Heart left ventricle (tissue), 16 donors: ENCODE results near the gene REELD1. TPM values are rescaled to one million over a fixed set of nuclear protein-coding genes. Genes with fewer than 3 reads are reported as not detected.

Experiments
- ATAC-seq, 4 donors: fragments of 200-7000 bp; cut with Tn5 transposase; one replicate each; pipeline ENCODE4 v1.9.1; 2020 to 2022; ENCODE audit warnings: moderate library complexity in 4 of 4, mild to moderate bottlenecking in 3 of 4, moderate number of reproducible peaks in 1 of 4
- DNase-seq, 5 donors: peaks; one replicate each; pipeline ENCODE4 v3.0.0-alpha.2; 2020
- H3K27ac ChIP-seq, 12 donors: fragments of 200-600 bp; sonication (generic) in 4 of 12; one replicate each; pipeline versions ENCODE4 v1.5.0 to v1.8.0; 2016 to 2022; ENCODE audit warnings: mild to moderate bottlenecking in 2 of 12
- H3K27me3 ChIP-seq, 9 donors: fragments of 200-600 bp; sonication (generic) in 2 of 9; one replicate each; pipeline versions ENCODE4 v1.5.1 to v1.8.0; 2016 to 2022; ENCODE audit warnings: mild to moderate bottlenecking in 3 of 9
- H3K36me3 ChIP-seq, 9 donors: fragments of 200-600 bp; sonication (generic) in 2 of 9; one replicate each; pipeline versions ENCODE4 v1.5.0 to v1.8.0; 2018 to 2022; ENCODE audit warnings: mild to moderate bottlenecking in 2 of 9
- H3K4me1 ChIP-seq, 12 donors: fragments of 200-600 bp; sonication (generic) in 4 of 12; one replicate each; pipeline versions ENCODE4 v1.5.0 to v1.8.0; 2016 to 2022; ENCODE audit warnings: mild to moderate bottlenecking in 3 of 12
- H3K4me3 ChIP-seq, 12 donors: fragments of 200-600 bp; sonication (generic) in 4 of 12; one replicate each; pipeline versions ENCODE4 v1.5.0 to v1.8.0; 2017 to 2022; ENCODE audit warnings: mild to moderate bottlenecking in 9 of 12, moderate library complexity in 4 of 12
- H3K9me3 ChIP-seq, 12 donors: fragments of 200-600 bp; sonication (generic) in 4 of 12; one replicate each; pipeline versions ENCODE4 v1.5.0 to v1.8.0; 2016 to 2022; ENCODE audit warnings: mild to moderate bottlenecking in 1 of 12
- CTCF ChIP-seq, 12 donors: fragments of 200-600 bp; sonication (generic) in 4 of 12; IDR thresholded peaks; one replicate each; pipeline versions ENCODE4 v1.5.0 to v1.8.0; 2018 to 2022; ENCODE audit warnings: antibody characterized with exemption in 12 of 12, mild to moderate bottlenecking in 5 of 12
- POLR2A ChIP-seq, 2 donors: fragments of 450-650 bp; IDR thresholded peaks; one replicate each; pipeline ENCODE4 v1.6.1; 2017; ENCODE audit warnings: antibody characterized with exemption in 2 of 2, mild to moderate bottlenecking in 2 of 2, moderate library complexity in 2 of 2
- WGBS, 4 donors: extraction: QIAGEN DNeasy Blood & Tissue Kit in 2 of 4; methylation state at CpG; one replicate each; pipeline versions ENCODE4 v1.1.5 to v1.1.7; 2013 to 2018; 5-methylcytosine and 5-hydroxymethylcytosine counted together
- intact Hi-C, 10 donors: fragments of 100-400 bp; cut with DNase I; formaldehyde crosslinking; loops; one replicate each; pipeline versions ENCODE4 v1.11.1 to v1.14.2; 2022
- polyA plus RNA-seq, 2 donors: library from polyadenylated mRNA; stranded (reverse); fragments of 200-250 nt; gene quantifications; one replicate each; pipeline ENCODE4 v1.2.3, GENCODE V29; 2013
- total RNA-seq, 9 donors: library from RNA; depleted of rRNA in 2 of 9; stranded (reverse); fragments of >200 nt in 2 of 9; fragmentation: NEBNext Ultra II Directional in 3 of 9; extraction: Animal tissue kit (Norgen Biotek cat#: 25700) in 3 of 9; gene quantifications; one replicate each; pipeline versions ENCODE4 v1.1.0 to v1.2.4, GENCODE V29; 2016 to 2023
- donor health status: ischemic (EF 13 %, LVEDD 7.1; RV severe dilation, severe dysfunction).
- donor health status: healthy with polysubstance abuse.
- donor health status: DM: no; HTN: yes; CAD: no.
- donor health status: DM: no; HTN: no; CAD: no.
- donor health status: ischemic (EF 25% LVEDD 6.9; RV normal size, moderate dysfunction).
- donor health status: ischemic (EF 25% LVEDD 5.7; RV mildly dilated, moderate dysfunction).
- donor health status: healthy.
- donor health status: DM: yes; HTN: yes; CAD: no.
- donor health status: ischemic (EF 35%, LVEDD 5.7; RV mildly dilated, moderate dysfunction).
- donor health status: nonischemic (EF 11% LVEDD 7.7; RV severe dilation, severe dysfunction).
- donor health status: DM: yes; HTN: yes; CAD: no.
- donor health status: PGD.
- donor health status: ischemic (EF 29% LVEDD 5.4; RV normal size, mild dysfunction).
- donor health status: nonischemic (EF 23%, LVEDD 6.1; RV moderate dilation, normal function).

Gene REELD1
- total and polyA plus RNA-seq, 11 donors, result 0.04 to 0.84 (median 0.21) TPM; not detected in 5

- WGBS, 4 donors, result 90 to 92% (median 91%) methylated on average over 9 of the region's 9 CpGs
- Histone ChIP-seq H3K27me3 (no peaks in the 10 kb centered on the region), H3K9me3 (peaks cover 0 to 1% (median 0%) of the 10 kb centered on the region in 12 donors), H3K27ac (no peak overlapping the region), H3K4me3 (no peak overlapping the region), H3K4me1 (peaks cover 0 to 50% (median 24%) of the 10 kb centered on the region in 12 donors), H3K36me3 (no peaks in the 10 kb centered on the region)
- no peak for DNase-seq
- no peak for TF ChIP-seq POLR2A (IDR thresholded peaks at IDR 0.05)
- TF ChIP-seq CTCF (IDR thresholded peaks at IDR 0.05), result no peak
- intact Hi-C loops, result no loop called here
- no peak for ATAC-seq
These were observed 30.2 kb downstream of the REELD1 start for GRCh38 chr4:146244496-146244895.

GRCh38 chr4:146245246-146245645, 30.9 kb downstream of the REELD1 start:
- Histone ChIP-seq H3K36me3 (no peaks in the 10 kb centered on the region), H3K9me3 (no peaks in the 10 kb centered on the region), H3K4me1 (peaks cover 0 to 50% (median 24%) of the 10 kb centered on the region in 12 donors), H3K27me3 (no peaks in the 10 kb centered on the region), H3K27ac (no peak overlapping the region), H3K4me3 (no peak overlapping the region)
- DNase-seq (no peak), ATAC-seq (no peak)
- 62 to 78% (median 71%) methylated on average over 1 to 3 of the region's 3 CpGs for WGBS, 4 donors
- intact Hi-C loops, result loop anchor here in 2 of 10 donors (5.0 kb wide), 2 partner anchors 82 to 92 kb away; no protein-coding TSS in a partner anchor
- TF ChIP-seq POLR2A (IDR thresholded peaks at IDR 0.05) (no peak), CTCF (IDR thresholded peaks at IDR 0.05) (no peak)

- peaks cover 0 to 45% (median 22%) of the 10 kb centered on the region in 12 donors for H3K4me1 ChIP-seq
- no peak overlapping the region for H3K4me3 ChIP-seq
- H3K36me3 ChIP-seq, result no peaks in the 10 kb centered on the region
- intact Hi-C loops, result loop anchor here in 2 of 10 donors (5.0 kb wide), 2 partner anchors 81 to 91 kb away; no protein-coding TSS in a partner anchor
- peak in 1 of 5 donors; percentile 43 for DNase-seq
- no peak for ATAC-seq
- TF ChIP-seq CTCF (IDR thresholded peaks at IDR 0.05), result no peak
- no peak for TF ChIP-seq POLR2A (IDR thresholded peaks at IDR 0.05)
- no peaks in the 10 kb centered on the region for H3K27me3 ChIP-seq
- H3K27ac ChIP-seq, result peak overlapping the region in 1 of 12 donors; percentile 1
- no peaks in the 10 kb centered on the region for H3K9me3 ChIP-seq
- WGBS, 4 donors, result 47 to 72% (median 64%) methylated on average over 4 of the region's 4 CpGs
These were observed 31.5 kb downstream of the REELD1 start for GRCh38 chr4:146245850-146246249.

GRCh38 chr4:146246381-146246780, 32.0 kb downstream of the REELD1 start:
- H3K36me3 ChIP-seq, result no peaks in the 10 kb centered on the region
- WGBS, 4 donors, result 88 to 93% (median 90%) methylated on average over 6 of the region's 6 CpGs
- TF ChIP-seq CTCF (IDR thresholded peaks at IDR 0.05) (no peak), POLR2A (IDR thresholded peaks at IDR 0.05) (no peak)

More at GRCh38 chr4:146246381-146246780, 32.0 kb downstream of the REELD1 start:
- peaks cover 0 to 40% (median 19%) of the 10 kb centered on the region in 12 donors for H3K4me1 ChIP-seq
- ATAC-seq, result no peak
- H3K4me3 ChIP-seq, result no peak overlapping the region
- no peaks in the 10 kb centered on the region for H3K9me3 ChIP-seq
- DNase-seq, result no peak
- H3K27ac ChIP-seq, result peak overlapping the region in 1 of 12 donors; percentile 1
- no peaks in the 10 kb centered on the region for H3K27me3 ChIP-seq
- intact Hi-C loops, result loop anchor here in 2 of 10 donors (5.0 kb wide), 2 partner anchors 81 to 91 kb away; no protein-coding TSS in a partner anchor
